Spinal cord (tissue), 10 donors: Measurements from ENCODE around the gene GTF2E1. TPM values are rescaled to one million over a fixed set of nuclear protein-coding genes. Genes with fewer than 3 reads are reported as not detected.

Experiments used
- DNase-seq, 6 donors: peaks; one replicate each; pipeline versions ENCODE4 v3.0.0 to v3.0.0-alpha.2; 2013 to 2015; ENCODE audit warnings: low spot score in 6 of 6, low read depth in 4 of 6
- H3K27ac ChIP-seq: one replicate; pipeline ENCODE4 v1.5.1; 2013; ENCODE audit warnings: low read depth, low read length, control low read depth
- H3K27me3 ChIP-seq: one replicate; pipeline ENCODE4 v1.6.1; 2013; ENCODE audit warnings: low read length; ENCODE audit not compliant: control insufficient read depth, insufficient read depth
- H3K36me3 ChIP-seq: one replicate; pipeline ENCODE4 v1.6.1; 2013; ENCODE audit warnings: low read length; ENCODE audit not compliant: control insufficient read depth, insufficient read depth
- H3K4me1 ChIP-seq: one replicate; pipeline ENCODE4 v1.6.1; 2013; ENCODE audit warnings: low read length; ENCODE audit not compliant: control insufficient read depth, insufficient read depth
- H3K4me3 ChIP-seq: one replicate; pipeline ENCODE4 v1.5.1; 2013; ENCODE audit warnings: low read depth, low read length, control low read depth
- H3K9me3 ChIP-seq: one replicate; pipeline ENCODE4 v1.6.1; 2013; ENCODE audit warnings: low read length; ENCODE audit not compliant: control insufficient read depth, insufficient read depth
- WGBS: methylation state at CpG from one replicate; pipeline ENCODE4 v1.1.5; 2013; ENCODE audit warnings: missing lambda C conversion rate; ENCODE audit not compliant: insufficient coverage; 5-methylcytosine and 5-hydroxymethylcytosine counted together
- polyA plus RNA-seq, 2 donors: library from polyadenylated mRNA; unstranded; fragments of 120-200 nt; gene quantifications; one replicate each; pipeline ENCODE4 v1.2.1, GENCODE V29; 2013; ENCODE audit not compliant: insufficient read length in 2 of 2
- total RNA-seq, 2 donors: library from RNA; depleted of rRNA in 1 of 2; stranded (reverse); fragments of 120-200 nt in 1 of 2; fragments of >200 nt in 1 of 2; gene quantifications; one replicate each; pipeline versions ENCODE4 v1.2.3 to v1.2.4, GENCODE V29; 2013 to 2014
- donor health status: healthy.

GTF2E1 gene
- total and polyA plus RNA-seq, 4 donors, result 9.9 to 17.9 (median 13.2) TPM

DNA sequence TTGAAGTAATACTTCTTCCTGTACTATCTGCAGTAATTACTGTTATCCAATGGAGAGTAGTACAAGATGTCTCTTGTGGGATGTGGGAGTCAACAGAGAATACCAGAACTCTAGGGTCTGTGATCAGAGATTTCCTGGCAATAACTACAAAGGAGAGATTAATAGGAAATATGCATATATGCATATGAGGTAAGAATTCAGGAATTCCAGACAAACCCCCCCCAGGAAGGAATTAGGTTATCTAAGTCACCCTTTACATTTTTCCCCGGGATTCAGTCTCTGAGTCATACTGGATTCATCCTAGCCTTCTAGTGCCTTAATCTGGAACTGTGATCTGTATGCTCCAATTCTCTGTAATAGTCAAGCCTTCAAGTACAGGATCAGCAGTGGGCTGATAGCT lies 49.4 kb downstream of the GTF2E1 start:
- Histone ChIP-seq H3K36me3 (no peaks in the 10 kb centered on the region), H3K4me3 (no peak overlapping the region), H3K27me3 (no peaks in the 10 kb centered on the region), H3K4me1 (no peaks in the 10 kb centered on the region), H3K27ac (no peak overlapping the region), H3K9me3 (no peaks in the 10 kb centered on the region)
- DNase-seq, result no peak
- WGBS, result no CpG with 5 or more reads among the region's 1 CpG

DNA sequence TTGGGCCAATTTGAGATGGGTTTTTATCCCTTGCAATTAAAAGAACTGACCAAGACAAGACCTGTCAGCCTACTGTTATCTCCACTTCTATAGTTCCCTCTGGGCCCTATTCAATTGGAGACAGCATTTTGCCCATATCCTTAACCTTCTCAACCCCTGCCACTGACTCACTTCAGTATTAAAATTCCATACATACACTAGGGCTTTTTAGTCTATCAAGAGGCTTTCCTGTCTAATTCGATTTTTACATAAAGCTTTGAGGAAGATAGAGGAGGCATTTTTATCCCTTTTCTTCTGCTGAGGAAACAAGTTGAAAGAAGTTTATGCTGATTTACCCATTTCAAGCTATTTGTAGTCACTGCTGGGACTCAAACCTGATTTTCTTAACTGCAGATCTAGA lies 51.1 kb downstream of the GTF2E1 start:
- no peaks in the 10 kb centered on the region for H3K36me3 ChIP-seq
- no peak for DNase-seq
- no peak overlapping the region for H3K27ac ChIP-seq
- H3K27me3 ChIP-seq, result no peaks in the 10 kb centered on the region
- WGBS, result 60% methylated on average over 1 of the region's 1 CpG
- H3K9me3 ChIP-seq, result no peaks in the 10 kb centered on the region
- no peak overlapping the region for H3K4me3 ChIP-seq
- H3K4me1 ChIP-seq, result no peaks in the 10 kb centered on the region

DNA sequence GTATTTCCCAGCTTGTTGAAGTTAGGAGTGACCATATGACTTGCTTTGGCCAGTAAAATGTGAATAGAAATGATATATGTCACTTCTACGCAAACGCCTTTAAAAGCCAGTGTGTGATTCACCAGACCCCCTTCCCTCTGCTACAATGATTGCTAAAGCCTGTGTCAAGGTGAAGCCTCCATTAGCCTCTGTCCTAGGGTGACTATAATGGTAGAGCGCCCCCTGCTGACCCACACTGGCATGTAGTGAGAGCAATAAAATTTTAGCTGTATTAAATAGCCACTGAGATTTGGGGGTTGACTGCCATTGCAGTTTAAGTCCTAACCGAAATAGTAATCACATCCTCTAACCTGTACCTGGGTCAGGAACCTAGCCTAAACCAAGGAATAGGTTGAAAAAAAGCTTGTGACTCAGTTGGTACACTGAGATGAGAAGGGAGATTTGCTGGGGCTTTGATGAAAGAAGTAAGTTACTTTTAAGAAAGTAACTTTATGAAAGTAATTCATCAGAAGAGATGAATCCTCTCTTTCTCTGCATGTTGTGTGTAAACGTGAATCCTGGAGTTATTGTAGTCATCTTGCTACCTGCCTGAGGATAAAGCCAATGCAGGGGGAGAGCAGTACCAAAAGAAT lies 52.6 kb downstream of the GTF2E1 start:
- Histone ChIP-seq H3K27me3 (no peaks in the 10 kb centered on the region), H3K4me3 (no peak overlapping the region), H3K27ac (no peak overlapping the region), H3K4me1 (no peaks in the 10 kb centered on the region), H3K36me3 (no peaks in the 10 kb centered on the region), H3K9me3 (no peaks in the 10 kb centered on the region)
- WGBS, result no CpG with 5 or more reads among the region's 5 CpGs
- peak in 4 of 6 donors; percentile 11 to 70 (median 38) for DNase-seq

DNA sequence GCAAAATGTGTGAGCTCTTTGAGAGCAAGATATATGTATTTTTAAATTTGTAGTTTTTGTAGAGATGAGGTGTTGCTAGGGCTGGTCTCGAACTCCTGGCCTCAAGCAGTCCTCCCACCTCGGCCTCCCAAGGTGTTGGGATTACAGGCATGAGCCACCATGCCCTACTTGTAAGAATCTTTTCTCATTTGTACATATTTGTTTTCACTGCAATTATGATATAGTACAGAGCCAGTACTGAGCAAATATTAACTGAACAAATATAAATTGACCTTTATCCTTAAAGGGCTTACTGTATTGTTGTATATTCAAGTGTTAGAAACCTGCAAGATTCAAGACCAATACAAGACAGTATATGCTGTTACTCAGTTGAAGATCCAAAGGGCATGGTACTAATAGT lies 53.4 kb downstream of the GTF2E1 start:
- WGBS, result no CpG with 5 or more reads among the region's 2 CpGs
- H3K4me1 ChIP-seq, result no peaks in the 10 kb centered on the region

DNA sequence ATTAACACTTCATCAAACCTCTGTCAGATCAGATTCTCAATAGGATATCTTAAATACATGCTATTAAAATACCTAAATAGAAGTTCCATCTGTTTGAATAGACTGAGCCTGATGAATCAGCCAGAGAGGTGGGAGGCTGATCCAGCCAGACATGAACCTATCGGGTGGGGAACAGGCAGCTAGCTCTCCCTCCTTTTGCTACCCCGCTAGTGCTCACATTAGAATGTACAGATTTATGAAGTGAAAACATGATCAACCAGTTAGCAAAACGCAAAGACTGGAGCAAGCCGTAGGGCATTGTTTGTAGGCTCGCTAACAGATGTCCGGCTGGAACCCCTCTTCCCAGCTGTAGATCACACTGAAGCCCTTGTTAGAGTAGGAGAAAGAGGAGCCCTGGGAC lies 54.4 kb downstream of the GTF2E1 start:
- Histone ChIP-seq H3K4me3 (no peak overlapping the region), H3K9me3 (no peaks in the 10 kb centered on the region), H3K27ac (no peak overlapping the region), H3K4me1 (no peaks in the 10 kb centered on the region), H3K36me3 (no peaks in the 10 kb centered on the region), H3K27me3 (no peaks in the 10 kb centered on the region)
- WGBS, result no CpG with 5 or more reads among the region's 6 CpGs
- DNase-seq, result peak in 2 of 6 donors; percentile 4 to 7

More for the DNA sequence above, 53.4 kb downstream of the GTF2E1 start:
- Histone ChIP-seq H3K27me3 (no peaks in the 10 kb centered on the region), H3K4me3 (no peak overlapping the region), H3K27ac (no peak overlapping the region), H3K36me3 (no peaks in the 10 kb centered on the region), H3K9me3 (no peaks in the 10 kb centered on the region)
- no peak for DNase-seq

DNA sequence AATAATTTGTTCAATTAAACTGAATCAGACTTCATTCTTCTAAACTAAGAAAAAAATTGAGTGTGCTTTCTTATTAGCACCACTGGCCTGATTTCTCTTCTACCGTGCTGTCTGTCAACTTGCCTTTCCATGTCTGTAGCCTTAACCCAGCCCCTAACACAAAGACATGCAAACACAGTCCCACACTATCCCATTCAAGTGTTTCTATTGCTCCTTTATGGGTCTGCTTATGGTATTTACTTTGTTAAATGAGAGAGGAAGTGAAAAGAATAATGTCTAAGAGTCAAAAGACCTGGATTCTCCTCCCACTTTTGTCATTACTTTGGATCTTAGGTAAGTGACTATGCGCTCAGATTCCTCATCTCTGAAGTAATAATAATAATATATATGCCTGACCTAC lies 55.3 kb downstream of the GTF2E1 start:
- DNase-seq, result no peak
- Histone ChIP-seq H3K9me3 (no peaks in the 10 kb centered on the region), H3K4me1 (no peaks in the 10 kb centered on the region), H3K4me3 (no peak overlapping the region), H3K27me3 (no peaks in the 10 kb centered on the region), H3K27ac (no peak overlapping the region), H3K36me3 (no peaks in the 10 kb centered on the region)
- no CpG with 5 or more reads among the region's 2 CpGs for WGBS

DNA sequence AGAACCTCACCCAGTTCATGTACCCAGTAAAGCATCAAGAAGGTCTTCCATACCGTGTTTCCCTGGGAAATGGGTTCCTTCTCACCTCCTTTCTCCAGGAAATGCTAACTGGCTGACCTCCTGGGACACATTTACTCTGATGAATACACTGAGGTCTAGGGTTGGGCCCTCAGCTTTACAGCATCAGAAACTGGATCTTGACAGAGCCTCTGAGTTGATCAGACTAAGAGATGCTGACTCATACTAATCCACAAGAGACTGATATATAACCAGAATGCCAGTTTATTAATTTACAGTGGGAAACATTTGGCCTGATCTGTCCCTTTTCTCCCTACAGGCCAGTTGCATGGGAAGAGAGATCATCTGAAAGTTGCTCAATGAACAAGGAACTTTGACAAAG lies 55.8 kb downstream of the GTF2E1 start:
- no peaks in the 10 kb centered on the region for H3K36me3 ChIP-seq
- no peaks in the 10 kb centered on the region for H3K9me3 ChIP-seq
- no CpG with 5 or more reads among the region's 1 CpG for WGBS
- H3K4me1 ChIP-seq, result no peaks in the 10 kb centered on the region
- no peak for DNase-seq
- H3K27me3 ChIP-seq, result no peaks in the 10 kb centered on the region
- H3K27ac ChIP-seq, result no peak overlapping the region
- H3K4me3 ChIP-seq, result no peak overlapping the region

DNA sequence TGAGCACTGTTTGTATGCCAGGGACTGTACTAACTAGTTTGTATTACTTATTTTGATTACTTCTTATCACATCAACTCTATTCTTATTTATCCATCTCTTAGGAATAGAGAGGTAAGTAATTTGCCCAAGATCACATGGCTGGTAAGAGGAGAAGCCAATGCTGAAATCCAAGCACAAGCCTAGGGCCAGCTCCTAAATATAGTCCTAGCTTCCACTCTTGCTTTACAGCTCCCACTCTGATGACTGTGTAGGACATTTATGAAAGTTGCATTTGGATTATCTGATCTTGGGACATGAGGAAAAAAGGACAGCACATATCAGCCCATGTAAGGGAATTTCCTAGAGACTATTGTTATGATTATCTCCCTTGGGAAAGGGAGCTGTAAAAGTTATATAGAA lies 58.1 kb downstream of the GTF2E1 start:
- Histone ChIP-seq H3K4me1 (no peaks in the 10 kb centered on the region), H3K9me3 (no peaks in the 10 kb centered on the region), H3K4me3 (no peak overlapping the region), H3K27ac (no peak overlapping the region), H3K36me3 (no peaks in the 10 kb centered on the region), H3K27me3 (no peaks in the 10 kb centered on the region)
- DNase-seq, result no peak

DNA sequence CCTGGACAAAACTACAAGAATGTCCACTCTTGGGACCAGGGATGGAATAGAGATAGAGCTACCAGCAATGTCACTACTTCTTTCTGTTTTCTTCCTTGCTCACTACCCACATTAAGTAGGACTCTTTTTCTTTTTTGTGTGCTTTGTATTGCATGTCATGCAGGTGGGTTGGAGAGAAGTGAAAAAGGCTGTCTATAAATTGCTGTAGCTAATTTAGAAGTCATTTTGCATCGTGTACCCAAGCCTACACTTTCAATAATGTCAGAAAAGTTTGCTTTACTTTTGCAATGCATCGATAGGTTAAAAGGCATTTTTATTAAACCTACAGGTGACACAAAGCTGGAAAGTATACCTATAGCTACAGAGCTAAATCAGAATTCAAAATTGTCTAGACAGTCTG lies 58.9 kb downstream of the GTF2E1 start:
- DNase-seq, result no peak
- Histone ChIP-seq H3K27me3 (no peaks in the 10 kb centered on the region), H3K9me3 (no peaks in the 10 kb centered on the region), H3K4me3 (no peak overlapping the region), H3K27ac (no peak overlapping the region), H3K36me3 (no peaks in the 10 kb centered on the region), H3K4me1 (no peaks in the 10 kb centered on the region)
- no CpG with 5 or more reads among the region's 2 CpGs for WGBS

DNA sequence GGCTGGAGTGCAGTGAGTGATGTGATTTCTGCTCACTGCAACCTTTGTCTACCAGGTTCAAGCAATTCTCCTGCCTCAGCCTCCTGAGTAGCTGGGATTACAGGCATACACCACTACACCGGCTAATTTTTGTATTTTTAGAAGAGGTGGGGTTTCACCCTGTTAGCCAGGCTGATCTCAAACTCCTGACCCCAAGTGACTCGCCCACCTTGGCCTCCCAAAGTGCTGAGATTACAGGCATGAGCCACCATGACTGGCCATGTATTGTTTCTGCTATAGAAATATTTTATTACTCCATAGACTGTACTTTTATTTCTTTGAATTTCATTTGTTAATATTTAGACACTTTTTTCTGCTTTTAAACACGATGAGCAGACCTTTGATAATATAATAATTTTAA lies 60.4 kb downstream of the GTF2E1 start:
- Histone ChIP-seq H3K36me3 (no peaks in the 10 kb centered on the region), H3K27me3 (no peaks in the 10 kb centered on the region), H3K4me3 (no peak overlapping the region), H3K4me1 (no peaks in the 10 kb centered on the region), H3K27ac (no peak overlapping the region), H3K9me3 (no peaks in the 10 kb centered on the region)
- WGBS, result no CpG with 5 or more reads among the region's 3 CpGs
- DNase-seq, result no peak
